CD14-positive monocyte (primary cell): ENCODE data around the gene PHACTR3. TPM values are rescaled to one million over a fixed set of nuclear protein-coding genes. Genes with fewer than 3 reads are reported as not detected.

Source experiments
- DNase-seq, 3 donors: peaks; one replicate each; pipeline ENCODE4 v3.0.0-alpha.2; 2011 to 2022
- H2AFZ ChIP-seq: 2 replicates; pipeline ENCODE4 v1.6.0; 2012; ENCODE audit warnings: mild to moderate bottlenecking, low read depth, low read length, inconsistent platforms; ENCODE audit not compliant: insufficient read depth, poor library complexity, severe bottlenecking
- H3K27ac ChIP-seq, 2 donors: 1 replicate in 1 of 2; 2 replicates in 1 of 2; pipeline ENCODE4 v1.5.1; 2012 to 2013; ENCODE audit warnings: low read length in 2 of 2, control low read depth in 1 of 2, inconsistent platforms in 1 of 2, low read depth in 1 of 2, mild to moderate bottlenecking in 1 of 2
- H3K27me3 ChIP-seq, 2 donors: one replicate each; pipeline versions ENCODE4 v1.6.0 to v1.6.1; 2011 to 2013; ENCODE audit warnings: low read length in 2 of 2; ENCODE audit not compliant: control insufficient read depth in 2 of 2, insufficient read depth in 2 of 2
- H3K36me3 ChIP-seq, 2 donors: replicated peaks in 1 of 2; 1 replicate in 1 of 2; 2 replicates in 1 of 2; pipeline versions ENCODE4 v1.5.1 to v1.6.1; 2012 to 2013; ENCODE audit warnings: low read length in 2 of 2, control low read depth in 1 of 2, inconsistent platforms in 1 of 2, mild to moderate bottlenecking in 1 of 2; ENCODE audit not compliant: insufficient read depth in 2 of 2, control insufficient read depth in 1 of 2
- H3K4me1 ChIP-seq, 2 donors: 1 replicate in 1 of 2; 2 replicates in 1 of 2; pipeline versions ENCODE4 v1.5.1 to v1.6.1; 2012 to 2013; ENCODE audit warnings: low read length in 2 of 2, control low read depth in 1 of 2, inconsistent platforms in 1 of 2, mild to moderate bottlenecking in 1 of 2, moderate library complexity in 1 of 2; ENCODE audit not compliant: insufficient read depth in 2 of 2, control insufficient read depth in 1 of 2
- H3K4me2 ChIP-seq: replicated peaks from 2 replicates; pipeline ENCODE3; 2012; ENCODE audit warnings: low read length, moderate library complexity, mild to moderate bottlenecking; ENCODE audit not compliant: poor library complexity, severe bottlenecking; ENCODE audit errors: extremely low read depth
- H3K4me3 ChIP-seq, 3 experiments: fragments of 200-600 bp in 1 of 3; sonication (generic) in 1 of 3; replicated peaks in 1 of 3; 1 replicate in 2 of 3; 2 replicates in 1 of 3; pipeline ENCODE4 v1.5.1; 2011 to 2013; ENCODE audit warnings: low read length in 3 of 3, mild to moderate bottlenecking in 3 of 3, control low read depth in 2 of 3, low read depth in 2 of 3, inconsistent platforms in 1 of 3, moderate library complexity in 1 of 3
- H3K79me2 ChIP-seq: 2 replicates; pipeline ENCODE4 v1.6.0; 2012; ENCODE audit warnings: mild to moderate bottlenecking, control low read depth, inconsistent platforms, low read length, moderate library complexity; ENCODE audit not compliant: insufficient read depth
- H3K9ac ChIP-seq: 2 replicates; pipeline ENCODE4 v1.6.0; 2017; ENCODE audit warnings: low read length, mild to moderate bottlenecking; ENCODE audit not compliant: insufficient read depth, poor library complexity, severe bottlenecking
- H3K9me3 ChIP-seq, 2 donors: replicated peaks in 1 of 2; 1 replicate in 1 of 2; 2 replicates in 1 of 2; pipeline versions ENCODE4 v1.5.1 to v1.6.1; 2012 to 2013; ENCODE audit warnings: low read length in 2 of 2, control low read depth in 1 of 2; ENCODE audit not compliant: control insufficient read depth in 1 of 2, insufficient read depth in 1 of 2
- H4K20me1 ChIP-seq: 2 replicates; pipeline ENCODE4 v1.6.0; 2012; ENCODE audit warnings: mild to moderate bottlenecking, low read length, control low read depth, moderate library complexity; ENCODE audit not compliant: insufficient read depth
- H3K27ac Mint-ChIP-seq, 7 donors: one replicate each; pipeline ENCODE4 v1.8.0; 2020; ENCODE audit warnings: mild to moderate bottlenecking in 7 of 7, mixed read lengths in 7 of 7, moderate library complexity in 6 of 7, inconsistent platforms in 2 of 7
- H3K27me3 Mint-ChIP-seq, 3 donors: one replicate each; pipeline ENCODE4 v1.8.0; 2021 to 2022; ENCODE audit warnings: low read depth in 3 of 3, mild to moderate bottlenecking in 3 of 3, mixed read lengths in 3 of 3, moderate library complexity in 3 of 3, inconsistent platforms in 1 of 3
- H3K36me3 Mint-ChIP-seq, 2 donors: one replicate each; pipeline ENCODE4 v1.8.0; 2020; ENCODE audit warnings: mixed read lengths in 2 of 2, inconsistent platforms in 1 of 2, mild to moderate bottlenecking in 1 of 2
- H3K4me1 Mint-ChIP-seq: one replicate; pipeline ENCODE4 v1.8.0; 2020; ENCODE audit warnings: mild to moderate bottlenecking, mixed read lengths
- H3K4me3 Mint-ChIP-seq, 2 donors: one replicate each; pipeline ENCODE4 v1.8.0; 2020; ENCODE audit warnings: mild to moderate bottlenecking in 2 of 2, mixed read lengths in 2 of 2, moderate library complexity in 1 of 2
- H3K9me3 Mint-ChIP-seq, 7 donors: one replicate each; pipeline ENCODE4 v1.8.0; 2020 to 2022; ENCODE audit warnings: mixed read lengths in 7 of 7, mild to moderate bottlenecking in 6 of 7, moderate library complexity in 6 of 7, inconsistent platforms in 2 of 7
- CTCF ChIP-seq: fragments of 200-600 bp; IDR thresholded peaks from one replicate; pipeline ENCODE4 v1.8.0; 2022; ENCODE audit warnings: antibody characterized with exemption, mild to moderate bottlenecking
- WGBS: methylation state at CpG from one replicate; pipeline ENCODE4 v1.1.5; 2013; ENCODE audit warnings: missing lambda C conversion rate; ENCODE audit not compliant: insufficient coverage; 5-methylcytosine and 5-hydroxymethylcytosine counted together
- intact Hi-C, 2 donors: fragments of 100-400 bp; cut with micrococcal nuclease; formaldehyde crosslinking; loops; one replicate each; pipeline versions ENCODE4 v1.15.0 to v1.15.1; 2023
- polyA plus RNA-seq, 3 donors: library from polyadenylated mRNA; depleted of rRNA in 1 of 3; unstranded in 2 of 3; stranded (reverse) in 1 of 3; fragments of 300-500 nt in 2 of 3; fragments of >200 nt in 1 of 3; fragmentation: Illumina TruSeq in 2 of 3; gene quantifications; 1 replicate in 2 of 3; 2 replicates in 1 of 3; pipeline ENCODE4 v1.2.3, GENCODE V29; 2012 to 2021

PHACTR3 gene
- polyA plus RNA-seq, 3 donors = 0.11 to 0.17 TPM; not detected in 1

GRCh38 chr20:59657459-59658046, 53.2 kb downstream of the PHACTR3 start:
- H3K4me1 ChIP-seq = no peaks in the 10 kb centered on the region
- Mint-ChIP-seq H3K27ac (no peak overlapping the region), H3K36me3 (no peaks in the 10 kb centered on the region), H3K9me3 (peaks cover 16 to 43% (median 34%) of the 10 kb centered on the region in 7 donors), H3K4me3 (no peak overlapping the region), H3K27me3 (peaks cover 7 to 28% (median 20%) of the 10 kb centered on the region in 3 donors), H3K4me1 (no peaks in the 10 kb centered on the region)
- H3K36me3 ChIP-seq = no peaks in the 10 kb centered on the region
- intact Hi-C loops = no loop called here
- WGBS = no CpG with 5 or more reads among the region's 1 CpG
- no peak overlapping the region for H3K4me3 ChIP-seq
- no peak for DNase-seq
- H3K79me2 ChIP-seq = no peaks in the 10 kb centered on the region
- peaks cover 18 to 27% of the 10 kb centered on the region in 2 donors for H3K9me3 ChIP-seq
- no peak overlapping the region for H3K4me2 ChIP-seq
- no peak overlapping the region for H2AFZ ChIP-seq
- no peak overlapping the region for H3K27ac ChIP-seq
- peaks cover 2 to 5% of the 10 kb centered on the region in 2 donors for H3K27me3 ChIP-seq
- no peak for TF ChIP-seq CTCF
- no peaks in the 10 kb centered on the region for H4K20me1 ChIP-seq
- no peak overlapping the region for H3K9ac ChIP-seq

GRCh38 chr20:59660471-59660870, 56.1 kb downstream of the PHACTR3 start:
- WGBS = no CpG with 5 or more reads among the region's 2 CpGs
- no peak overlapping the region for H3K27ac ChIP-seq
- H2AFZ ChIP-seq = no peak overlapping the region
- H3K27me3 Mint-ChIP-seq = peaks cover 3 to 18% (median 17%) of the 10 kb centered on the region in 3 donors
- no peaks in the 10 kb centered on the region for H3K79me2 ChIP-seq
- no peaks in the 10 kb centered on the region for H3K4me1 ChIP-seq
- no peaks in the 10 kb centered on the region for H4K20me1 ChIP-seq
- no peaks in the 10 kb centered on the region for H3K4me1 Mint-ChIP-seq
- H3K4me3 Mint-ChIP-seq = no peak overlapping the region
- no peak for DNase-seq
- H3K9me3 Mint-ChIP-seq = peaks cover 16 to 43% (median 34%) of the 10 kb centered on the region in 7 donors
- no peak overlapping the region for H3K4me3 ChIP-seq
- H3K4me2 ChIP-seq = no peak overlapping the region
- H3K9me3 ChIP-seq = peaks cover 18 to 27% of the 10 kb centered on the region in 2 donors
- intact Hi-C loops = no loop called here
- TF ChIP-seq CTCF = no peak
- H3K36me3 Mint-ChIP-seq = no peaks in the 10 kb centered on the region
- H3K27me3 ChIP-seq = no peaks in the 10 kb centered on the region
- H3K27ac Mint-ChIP-seq = no peak overlapping the region
- no peaks in the 10 kb centered on the region for H3K36me3 ChIP-seq
- H3K9ac ChIP-seq = no peak overlapping the region
